ENCODE measurements around the gene RSU1. TPM values are rescaled to one million over a fixed set of nuclear protein-coding genes. Genes with fewer than 3 reads are reported as not detected.
"Not testable (repeated sequence)": the region's sequence is repeated elsewhere in the genome, so short reads cannot be mapped to it uniquely, and the experiment has no call there.

Gene RSU1
- total RNA-seq, 4 donors from 2014 or later: 28.7 to 50.9 (median 43.0) TPM

- 46 to 49% methylated on average over 9 of the region's 9 CpGs for WGBS, 2 donors
- TF ChIP-seq CTCF (IDR thresholded peaks at IDR 0.05): no peak
- no peak for TF ChIP-seq POLR2A (IDR thresholded peaks at IDR 0.05)
- DNase-seq (ENCODE audit: low spot score in 2 of 2): no peak
- H3K4me3 ChIP-seq (ENCODE audit: low read depth, poor library complexity, severe bottlenecking): no peak overlapping the region
- intact Hi-C loops (cut with DNase I; ENCODE audit: low total_unique reads): no loop called here
Measured at GRCh38 chr10:16828701-16829175, 11.5 kb upstream of the RSU1 start.

- WGBS, 2 donors: 11% methylated on average over 11 of the region's 11 CpGs
- peak in 1 of 2 donors; percentile 42 for DNase-seq (ENCODE audit: low spot score in 2 of 2)
- TF ChIP-seq POLR2A (IDR thresholded peaks at IDR 0.05): no peak
- no peak for TF ChIP-seq CTCF (IDR thresholded peaks at IDR 0.05)
- H3K4me3 ChIP-seq (ENCODE audit: low read depth, poor library complexity, severe bottlenecking): no peak overlapping the region
- intact Hi-C loops (cut with DNase I; ENCODE audit: low total_unique reads): no loop called here
Measured at GRCh38 chr10:16828114-16828568, 10.9 kb upstream of the RSU1 start.

GRCh38 chr10:16827474-16827873 lies 10.2 kb upstream of the RSU1 start:
- WGBS, 2 donors: 44 to 58% methylated on average over 8 of the region's 8 CpGs
- H3K4me3 ChIP-seq (ENCODE audit: low read depth, poor library complexity, severe bottlenecking); intact Hi-C loops (cut with DNase I; ENCODE audit: low total_unique reads); DNase-seq (ENCODE audit: low spot score in 2 of 2): not testable (repeated sequence)

- no peak for DNase-seq (ENCODE audit: low spot score in 2 of 2)
- 89 to 92% methylated on average over 4 of the region's 4 CpGs for WGBS, 2 donors
- intact Hi-C loops (cut with DNase I; ENCODE audit: low total_unique reads): no loop called here
- H3K4me3 ChIP-seq (ENCODE audit: low read depth, poor library complexity, severe bottlenecking): no peak overlapping the region
- TF ChIP-seq POLR2A (IDR thresholded peaks at IDR 0.05) (no peak), CTCF (IDR thresholded peaks at IDR 0.05) (no peak)
Measured at GRCh38 chr10:16822726-16823360, 5.6 kb upstream of the RSU1 start.

- no peak overlapping the region for H3K4me3 ChIP-seq (ENCODE audit: low read depth, poor library complexity, severe bottlenecking)
- 96 to 98% methylated on average over 2 of the region's 2 CpGs for WGBS, 2 donors
- no peak for TF ChIP-seq POLR2A (IDR thresholded peaks at IDR 0.05)
- TF ChIP-seq CTCF (IDR thresholded peaks at IDR 0.05): no peak
- intact Hi-C loops (cut with DNase I; ENCODE audit: low total_unique reads): no loop called here
- no peak for DNase-seq (ENCODE audit: low spot score in 2 of 2)
Measured at GRCh38 chr10:16822027-16822426, 4.8 kb upstream of the RSU1 start.

GRCh38 chr10:16820421-16820820 lies 3.2 kb upstream of the RSU1 start:
- intact Hi-C loops (cut with DNase I; ENCODE audit: low total_unique reads): no loop called here
- no peak for DNase-seq (ENCODE audit: low spot score in 2 of 2)
- WGBS, 2 donors: 91 to 94% methylated on average over 5 of the region's 5 CpGs
- no peak overlapping the region for H3K4me3 ChIP-seq (ENCODE audit: low read depth, poor library complexity, severe bottlenecking)
- TF ChIP-seq CTCF (IDR thresholded peaks at IDR 0.05): no peak
- no peak for TF ChIP-seq POLR2A (IDR thresholded peaks at IDR 0.05)
